ENCODE measurements around the gene ATRN. TPM values are rescaled to one million over a fixed set of nuclear protein-coding genes. Genes with fewer than 3 reads are reported as not detected.
"Not testable (repeated sequence)": the region's sequence is repeated elsewhere in the genome, so short reads cannot be mapped to it uniquely, and the experiment has no call there.

ATRN gene
- polyA plus RNA-seq, 1 donor from 2014 or later = 27.5 TPM

GRCh38 chr20:3614466-3614865 lies 143.6 kb downstream of the ATRN start:
- TF ChIP-seq TAF1 (IDR thresholded peaks at IDR 0.05; ENCODE audit: low read depth) (no peak), CTCF (IDR thresholded peaks at IDR 0.05; ENCODE audit: poor library complexity, severe bottlenecking) (no peak), SMC3 (conservative IDR thresholded peaks at IDR 0.05; ENCODE audit: poor library complexity) (no peak), MXI1 (conservative IDR thresholded peaks at IDR 0.05; ENCODE audit: poor library complexity, severe bottlenecking) (no peak), POLR2AphosphoS5 (IDR thresholded peaks at IDR 0.05) (no peak), EP300 (conservative IDR thresholded peaks at IDR 0.05; ENCODE audit: poor library complexity, severe bottlenecking) (no peak), REST (IDR thresholded peaks at IDR 0.05; ENCODE audit: borderline replicate concordance) (no peak), RAD21 (conservative IDR thresholded peaks at IDR 0.05) (no peak), EZH2 (IDR thresholded peaks at IDR 0.05; ENCODE audit: borderline replicate concordance, insufficient read depth, low read length, poor library complexity, severe bottlenecking) (no peak)
- no peaks in the 10 kb centered on the region for H3F3A ChIP-seq (ENCODE audit: insufficient read depth, low read length, poor library complexity, severe bottlenecking)
- H2AFZ ChIP-seq (ENCODE audit: low read depth, low read length) = no peak overlapping the region
- H3K9ac ChIP-seq (ENCODE audit: low read length) = no peak overlapping the region
- no peak overlapping the region for H3K4me2 ChIP-seq (ENCODE audit: low read length)
- H3K9me2 ChIP-seq (ENCODE audit: insufficient read depth, low read length) = no peaks in the 10 kb centered on the region
- H3K4me3 ChIP-seq (ENCODE audit: low read length) = no peak overlapping the region
- no peaks in the 10 kb centered on the region for H3K27me3 ChIP-seq (ENCODE audit: insufficient read depth, low read depth, low read length)
- H3K79me2 ChIP-seq (replicated peaks; ENCODE audit: insufficient read depth, low read length) = no peaks in the 10 kb centered on the region
- no peak overlapping the region for H3K27ac ChIP-seq (ENCODE audit: low read length)
- no peaks in the 10 kb centered on the region for H3K36me3 ChIP-seq (ENCODE audit: insufficient read depth, low read length)
- H4K20me1 ChIP-seq (ENCODE audit: insufficient read depth) = no peaks in the 10 kb centered on the region
- H3K9me3 ChIP-seq (ENCODE audit: low read length) = no peaks in the 10 kb centered on the region

GRCh38 chr20:3615171-3615840 lies 144.5 kb downstream of the ATRN start:
- not testable (repeated sequence) for H3K4me3 ChIP-seq (ENCODE audit: low read length); H3K27me3 ChIP-seq (ENCODE audit: insufficient read depth, low read depth, low read length); H3F3A ChIP-seq (ENCODE audit: insufficient read depth, low read length, poor library complexity, severe bottlenecking); H3K9me2 ChIP-seq (ENCODE audit: insufficient read depth, low read length); H3K36me3 ChIP-seq (ENCODE audit: insufficient read depth, low read length); H3K9ac ChIP-seq (ENCODE audit: low read length); H3K9me3 ChIP-seq (ENCODE audit: low read length); H3K27ac ChIP-seq (ENCODE audit: low read length); H3K79me2 ChIP-seq (replicated peaks; ENCODE audit: insufficient read depth, low read length); H3K4me2 ChIP-seq (ENCODE audit: low read length); H4K20me1 ChIP-seq (ENCODE audit: insufficient read depth); H2AFZ ChIP-seq (ENCODE audit: low read depth, low read length)
